Measurements from ENCODE around the gene SIRT7. TPM values are rescaled to one million over a fixed set of nuclear protein-coding genes. Genes with fewer than 3 reads are reported as not detected.

SIRT7 gene
- total RNA-seq, 1 donor from 2014 or later, result 21.1 TPM

- no peak for DNase-seq
Observed at GRCh38 chr17:81931557-81932332, 13.8 kb upstream of the SIRT7 start.

GRCh38 chr17:81931189-81931556 lies 13.2 kb upstream of the SIRT7 start:
- DNase-seq, result no peak

- DNase-seq, result peak; percentile 21
Observed at GRCh38 chr17:81930142-81931125, 12.5 kb upstream of the SIRT7 start.

- DNase-seq, result no peak
Observed at GRCh38 chr17:81929253-81930141, 11.5 kb upstream of the SIRT7 start.

- DNase-seq, result no peak
Observed at GRCh38 chr17:81928544-81929252, 10.7 kb upstream of the SIRT7 start.

- DNase-seq, result peak; percentile 97
Observed at GRCh38 chr17:81927653-81928543, 9.9 kb upstream of the SIRT7 start, which contains the start of gene MAFG. TSS of gene MAFG (minus strand) at chr17:81927735. CDS start at chr17:81923185, 4,550 bp downstream.

- peak; percentile 25 for DNase-seq
Observed at GRCh38 chr17:81927152-81927652, 9.2 kb upstream of the SIRT7 start.

- peak; percentile 87 for DNase-seq
Observed at GRCh38 chr17:81926451-81927151, 8.6 kb upstream of the SIRT7 start.

- DNase-seq, result no peak
Observed at GRCh38 chr17:81925860-81926450, 8.0 kb upstream of the SIRT7 start.

GRCh38 chr17:81924557-81925532 lies 6.9 kb upstream of the SIRT7 start:
- no peak for DNase-seq

GRCh38 chr17:81923302-81924260 lies 5.6 kb upstream of the SIRT7 start:
- peak; percentile 51 for DNase-seq

- no peak for DNase-seq
Observed at GRCh38 chr17:81922566-81923301, 4.8 kb upstream of the SIRT7 start.

- DNase-seq, result no peak
Observed at GRCh38 chr17:81921996-81922565, 4.1 kb upstream of the SIRT7 start.

- DNase-seq, result no peak
Observed at GRCh38 chr17:81921537-81921862, 3.5 kb upstream of the SIRT7 start.

GRCh38 chr17:81920612-81921536 lies 2.9 kb upstream of the SIRT7 start:
- DNase-seq, result no peak

All from dermis blood vessel endothelial cell (primary cell).